Stimulated activated CD4-positive, alpha-beta T cell treated with anti-CD3 and anti-CD28 coated beads, TNF-alpha, amount 100 ng/mL, for 24 hours (primary cell): ENCODE data around the gene DHRSX.
"Not testable (repeated sequence)": the region's sequence is repeated elsewhere in the genome, so short reads cannot be mapped to it uniquely, and the experiment has no call there.

ENCODE experiments used
- DNase-seq, 3 experiments: peaks; one replicate each; pipeline ENCODE4 v3.0.0-alpha.2; 2020; ENCODE audit warnings: low read depth in 3 of 3

Gene DHRSX

GRCh38 chrX:2224161-2224560 lies 276.6 kb downstream of the DHRSX start:
- no peak for DNase-seq

- no peak for DNase-seq
Measured at GRCh38 chrX:2220829-2221567, 279.8 kb downstream of the DHRSX start.

GRCh38 chrX:2220296-2220695 lies 280.5 kb downstream of the DHRSX start:
- no peak for DNase-seq

GRCh38 chrX:2214138-2214823 lies 286.5 kb downstream of the DHRSX start:
- DNase-seq, result not testable (repeated sequence)

GRCh38 chrX:2211667-2212066 lies 289.1 kb downstream of the DHRSX start:
- DNase-seq, result not testable (repeated sequence)

- no peak for DNase-seq
Measured at GRCh38 chrX:2193273-2193592, 307.5 kb downstream of the DHRSX start.

GRCh38 chrX:2192584-2193272 lies 308.0 kb downstream of the DHRSX start:
- DNase-seq, result no peak

GRCh38 chrX:2188840-2189239 lies 311.9 kb downstream of the DHRSX start:
- DNase-seq, result no peak

GRCh38 chrX:2188330-2188792 lies 312.4 kb downstream of the DHRSX start:
- DNase-seq, result no peak

- DNase-seq, result no peak
Measured at GRCh38 chrX:2187352-2188115, 313.2 kb downstream of the DHRSX start.

GRCh38 chrX:2185341-2186082 lies 315.3 kb downstream of the DHRSX start:
- no peak for DNase-seq

- DNase-seq, result no peak
Measured at GRCh38 chrX:2184089-2184488, 316.7 kb downstream of the DHRSX start.

GRCh38 chrX:2183193-2183725 lies 317.5 kb downstream of the DHRSX start:
- DNase-seq, result no peak

GRCh38 chrX:2177541-2177940 lies 323.2 kb downstream of the DHRSX start:
- DNase-seq, result no peak

- no peak for DNase-seq
Measured at GRCh38 chrX:2176733-2177132, 324.0 kb downstream of the DHRSX start.

- no peak for DNase-seq
Measured at GRCh38 chrX:2176274-2176673, 324.5 kb downstream of the DHRSX start.

- DNase-seq, result no peak
Measured at GRCh38 chrX:2172359-2172758, 328.4 kb downstream of the DHRSX start.
